Activated CD4-positive, CD25-positive, alpha-beta regulatory T cell (primary cell): Measurements from ENCODE around the gene TP53I11.

ENCODE experiments used
- DNase-seq, 4 experiments: peaks; one replicate each; lab custom pipeline; 2025; lab: John Stamatoyannopoulos, UW

Gene TP53I11

DNA sequence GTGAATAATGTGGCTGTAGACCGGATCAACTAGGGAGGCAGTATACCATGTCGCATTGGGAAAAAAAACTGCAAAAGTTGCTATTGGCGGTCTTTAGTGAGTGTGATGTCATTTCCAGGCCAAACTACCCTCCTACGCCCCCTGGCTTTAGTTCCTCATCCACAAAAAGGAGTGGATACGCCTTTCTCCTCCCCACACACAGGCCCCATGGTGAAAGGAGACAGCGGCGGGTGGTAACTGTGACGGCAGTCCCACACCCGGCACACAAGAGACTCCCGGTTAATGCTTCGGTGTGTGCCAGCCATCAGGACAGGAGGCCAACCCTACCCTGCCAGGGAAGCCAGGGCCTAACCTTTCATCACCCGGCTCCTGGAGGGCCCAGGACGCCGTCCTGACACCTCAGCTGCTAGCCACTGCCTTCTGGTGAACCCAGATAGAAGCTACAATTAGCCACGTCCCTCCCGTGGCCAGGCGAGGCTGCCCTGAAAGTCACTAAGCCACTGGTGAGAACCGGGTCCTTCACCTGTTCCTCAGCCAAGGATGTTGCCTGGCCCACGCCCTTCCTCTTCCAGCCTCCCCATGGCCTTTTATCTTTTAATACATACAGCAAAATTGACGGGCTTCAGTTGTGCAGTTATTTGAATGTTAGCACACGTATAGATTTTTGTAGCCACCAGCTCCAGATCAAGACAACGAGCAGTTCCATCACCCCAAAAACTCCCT is 10.8 kb downstream of the TP53I11 start:
- no peak for DNase-seq

DNA sequence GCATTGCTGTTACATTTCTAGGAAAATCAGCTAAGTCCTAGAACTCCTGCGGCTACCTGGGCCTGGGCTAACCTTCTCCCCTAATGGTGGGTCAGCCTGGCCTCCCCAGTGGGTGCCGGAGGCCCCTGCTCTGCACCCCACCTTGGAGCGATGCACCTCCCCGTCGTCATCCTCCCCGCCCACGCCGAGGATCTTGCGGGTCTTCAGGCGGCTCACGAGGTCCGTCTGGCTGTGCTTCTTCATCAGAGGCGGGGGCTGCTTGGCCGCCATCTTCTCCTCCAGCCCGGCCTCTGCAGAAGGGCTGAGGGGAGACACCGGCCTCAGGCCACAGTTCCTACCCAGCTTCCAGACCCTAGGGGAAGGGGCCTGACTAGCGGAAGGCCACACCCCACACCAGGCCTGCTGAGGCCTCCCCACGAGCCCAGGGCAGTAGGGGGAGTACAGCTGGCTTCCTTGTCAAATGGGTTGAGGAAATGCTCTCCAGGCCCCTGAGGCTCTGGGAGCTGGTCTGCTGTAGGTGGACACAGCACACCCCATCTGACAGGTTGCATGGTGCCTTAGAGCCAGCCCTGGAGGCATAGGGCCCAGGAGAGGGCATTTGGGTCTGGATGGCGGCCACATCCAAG is 12.5 kb downstream of the TP53I11 start:
- no peak for DNase-seq

DNA sequence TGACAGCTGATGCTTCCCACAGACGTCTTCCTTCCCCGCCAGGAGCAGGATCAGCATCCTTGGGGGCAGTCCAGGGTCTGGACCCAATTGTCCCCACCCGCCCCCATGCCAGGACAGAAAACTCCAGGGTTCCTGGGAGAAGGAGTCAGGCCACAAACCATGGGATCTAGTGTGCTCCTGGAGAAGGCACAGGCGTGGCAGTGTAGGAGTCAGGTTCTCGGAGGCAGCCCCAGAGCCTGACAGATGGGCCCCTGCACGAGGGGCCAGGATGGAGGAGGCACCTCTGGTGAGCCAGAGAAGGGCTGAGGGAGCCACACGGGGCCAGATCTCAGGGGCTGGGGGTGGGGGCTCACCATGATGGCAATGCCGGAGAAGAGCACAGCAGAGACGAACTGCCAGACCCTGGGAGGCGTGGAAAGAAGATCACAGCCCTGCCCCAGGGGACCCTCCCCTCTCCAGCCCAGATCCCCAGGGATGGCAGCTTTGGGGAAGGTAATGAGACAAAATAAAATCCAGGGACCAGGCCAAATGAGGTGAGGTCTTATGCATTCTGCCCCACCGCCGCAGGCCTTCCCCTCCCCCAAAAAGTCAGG is 13.6 kb downstream of the TP53I11 start:
- no peak for DNase-seq

DNA sequence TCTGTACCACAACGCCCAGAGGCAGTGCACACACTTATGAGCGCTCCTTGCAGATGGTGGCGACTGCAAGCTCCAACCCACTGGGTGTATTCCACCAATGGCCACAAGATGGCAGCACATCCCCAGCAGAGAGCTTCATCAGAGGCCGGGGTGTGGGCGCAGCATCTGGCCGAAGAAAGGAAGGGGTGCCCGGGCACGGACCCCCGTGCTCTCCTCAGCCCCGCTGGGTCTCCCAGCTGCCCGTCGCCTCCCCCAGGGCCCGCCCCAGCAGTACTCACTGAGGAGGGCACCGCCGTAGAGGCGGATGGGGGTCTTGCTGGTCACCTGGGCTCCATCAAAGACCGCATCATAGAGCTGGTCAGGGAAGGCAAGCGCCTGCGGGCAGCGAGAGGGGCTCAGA is 14.2 kb downstream of the TP53I11 start:
- DNase-seq: peak; percentile 55 to 79 (median 67)

DNA sequence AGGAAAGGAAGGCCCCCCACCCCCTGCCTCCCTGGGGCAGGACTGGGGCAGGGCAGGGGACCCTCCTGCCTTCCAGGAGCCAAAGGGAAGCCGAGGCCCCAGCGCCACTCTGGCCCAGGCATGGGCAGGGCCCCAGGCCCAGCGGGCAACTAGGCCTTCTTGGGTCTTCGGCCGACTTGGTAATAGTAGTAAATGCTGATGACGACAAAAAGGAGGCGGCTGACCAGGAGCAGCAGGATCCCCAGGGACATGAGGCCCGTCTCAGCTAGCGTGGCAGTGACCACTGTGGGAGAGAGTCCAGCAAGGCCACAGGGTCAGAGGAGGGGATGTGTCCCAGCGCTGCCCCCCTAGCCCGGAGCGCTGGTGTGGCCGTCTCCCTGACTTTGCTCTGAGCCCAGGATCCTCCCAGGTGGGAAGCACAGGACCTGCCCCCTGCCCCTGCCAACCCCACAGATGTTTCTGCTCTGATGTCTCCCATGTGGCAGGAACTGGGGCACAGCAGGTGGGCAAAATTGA is 15.9 kb downstream of the TP53I11 start:
- no peak for DNase-seq

DNA sequence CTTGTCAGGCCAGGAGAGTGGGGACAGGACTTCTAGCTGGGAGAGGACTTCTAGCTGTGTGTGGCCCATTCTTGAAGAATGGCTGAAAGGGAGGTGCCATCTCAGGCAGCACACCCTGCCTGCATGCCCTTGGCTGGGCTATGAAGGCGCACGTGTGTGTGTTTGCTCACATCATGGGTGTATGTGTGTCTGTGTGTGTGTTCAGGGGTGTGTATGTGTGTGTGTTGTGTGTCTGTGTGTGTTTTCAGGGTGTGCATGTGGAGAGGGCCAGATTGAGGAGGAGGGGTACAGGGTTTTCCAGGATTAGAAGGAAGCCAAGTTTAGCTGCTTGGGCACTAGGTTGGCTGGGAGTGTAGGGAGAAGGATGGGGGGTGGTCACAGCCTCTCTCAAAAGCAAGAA is 16.6 kb downstream of the TP53I11 start:
- DNase-seq: no peak

DNA sequence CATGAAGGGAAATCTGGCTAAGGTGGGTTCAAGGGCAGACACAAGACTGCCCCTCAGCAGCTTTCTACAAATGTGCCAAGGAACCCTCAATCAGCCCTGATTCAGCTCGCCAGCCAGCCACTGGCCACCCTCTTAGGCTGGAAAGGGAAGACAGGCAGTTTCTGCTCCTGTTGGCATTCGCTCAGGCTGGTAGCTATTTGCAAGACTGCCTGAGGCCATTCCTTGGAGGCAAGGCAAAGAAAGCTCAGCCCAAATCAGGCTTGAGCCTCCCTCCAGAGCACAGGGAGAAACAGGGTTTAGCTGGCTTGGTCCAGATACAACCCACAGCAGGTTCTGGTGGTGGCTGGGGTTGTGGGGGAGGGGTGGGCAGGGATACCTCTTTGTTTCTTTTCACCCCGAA is 19.2 kb downstream of the TP53I11 start:
- no peak for DNase-seq

DNA sequence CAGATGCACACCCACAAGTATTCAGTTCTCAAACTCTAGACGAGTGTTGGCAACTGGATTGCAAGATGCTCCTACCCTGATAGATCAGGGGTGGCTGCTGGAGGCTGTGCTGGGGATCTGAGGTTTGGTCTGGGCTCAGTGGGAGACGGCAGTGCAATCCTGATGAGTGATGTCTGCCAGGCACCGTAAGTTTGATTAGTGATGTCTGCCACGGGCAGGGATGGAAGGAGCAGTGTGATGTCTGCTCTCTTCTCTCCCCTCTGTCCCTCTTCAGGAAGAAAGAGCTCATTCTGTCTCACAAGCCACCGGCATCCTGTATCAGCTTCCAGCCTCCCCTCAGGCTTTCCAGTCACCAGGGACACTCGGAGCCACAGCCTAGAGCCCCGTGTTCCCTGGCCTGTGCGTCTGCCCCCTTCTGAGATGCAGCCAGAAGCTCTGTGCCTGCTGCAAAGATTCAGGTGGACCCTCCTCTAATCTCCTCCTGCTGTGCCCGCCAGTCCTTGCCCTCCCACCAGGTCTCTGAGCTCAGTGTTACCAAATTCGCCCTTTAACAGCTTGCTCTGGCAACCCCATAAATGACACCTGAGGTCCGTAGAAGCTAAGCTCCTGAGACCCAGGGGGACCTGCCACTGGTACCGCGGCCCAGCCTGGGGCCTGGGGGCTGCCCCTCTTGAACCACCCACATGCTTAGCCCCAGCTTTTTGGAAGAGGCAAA is 19.9 kb downstream of the TP53I11 start:
- DNase-seq: no peak

DNA sequence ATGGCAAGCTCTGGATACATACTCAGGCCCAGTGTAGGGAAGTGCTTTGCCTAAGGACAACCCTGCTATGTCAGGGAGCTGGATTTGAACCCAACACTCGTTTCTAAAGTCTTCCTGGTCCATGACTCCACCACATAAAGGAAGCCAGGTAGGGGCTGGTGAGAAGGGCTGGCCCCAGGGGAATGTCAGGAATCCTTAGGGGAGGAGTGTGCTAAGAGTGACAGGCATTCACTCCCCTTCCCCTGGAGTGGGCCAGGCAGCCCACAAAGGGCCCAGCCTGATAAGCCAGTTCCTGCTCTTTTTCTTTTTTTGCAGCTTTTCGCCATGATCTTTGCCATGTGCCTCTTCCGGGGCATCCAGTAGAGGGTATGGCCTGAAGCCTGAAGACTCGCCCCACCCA is 21.9 kb downstream of the TP53I11 start:
- DNase-seq: no peak

DNA sequence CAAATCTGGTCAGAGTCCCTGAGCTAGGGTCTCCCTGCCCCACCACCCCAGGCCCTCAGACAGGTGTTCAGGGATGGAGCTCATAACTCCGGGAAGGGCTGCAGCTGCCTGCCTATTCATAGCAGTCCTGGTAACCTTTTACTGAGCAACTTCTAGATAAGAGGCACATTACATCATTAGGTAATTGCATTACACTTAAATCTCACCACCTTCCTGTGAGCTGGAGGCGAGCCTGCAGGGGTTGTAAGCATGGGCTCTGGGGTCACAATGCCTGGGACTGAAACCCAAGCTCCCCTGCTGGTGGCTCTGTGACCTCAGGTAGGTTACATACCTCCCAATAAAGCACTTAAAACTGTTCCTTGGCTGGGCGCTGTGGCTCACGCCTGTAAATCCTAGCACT is 22.5 kb downstream of the TP53I11 start:
- DNase-seq: no peak

DNA sequence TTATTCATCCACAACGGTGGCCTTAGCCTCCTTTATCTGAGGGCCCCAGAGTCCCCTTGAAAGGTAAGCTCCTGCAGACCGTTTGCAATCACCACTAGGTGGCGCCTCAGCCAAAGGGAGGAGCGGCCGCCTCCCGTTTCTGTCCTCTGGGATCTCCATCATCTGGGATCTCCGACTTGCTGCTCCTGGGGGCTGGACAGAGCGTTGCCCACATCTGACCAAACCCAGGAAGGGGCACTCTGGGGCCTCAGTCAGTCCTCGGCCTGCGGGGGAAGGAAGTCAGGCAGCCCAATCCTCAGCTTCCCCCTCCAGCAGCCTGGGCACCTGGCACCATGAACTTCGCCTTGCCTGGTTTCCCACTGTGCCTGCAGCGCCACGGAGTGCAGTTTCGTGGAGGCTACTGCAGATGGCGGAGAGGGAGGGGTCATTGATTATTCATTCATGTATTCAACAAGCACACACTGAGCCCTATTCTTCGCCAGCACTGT is 23.5 kb downstream of the TP53I11 start:
- peak in 3 of 4 experiments; percentile 38 to 52 (median 51) for DNase-seq

DNA sequence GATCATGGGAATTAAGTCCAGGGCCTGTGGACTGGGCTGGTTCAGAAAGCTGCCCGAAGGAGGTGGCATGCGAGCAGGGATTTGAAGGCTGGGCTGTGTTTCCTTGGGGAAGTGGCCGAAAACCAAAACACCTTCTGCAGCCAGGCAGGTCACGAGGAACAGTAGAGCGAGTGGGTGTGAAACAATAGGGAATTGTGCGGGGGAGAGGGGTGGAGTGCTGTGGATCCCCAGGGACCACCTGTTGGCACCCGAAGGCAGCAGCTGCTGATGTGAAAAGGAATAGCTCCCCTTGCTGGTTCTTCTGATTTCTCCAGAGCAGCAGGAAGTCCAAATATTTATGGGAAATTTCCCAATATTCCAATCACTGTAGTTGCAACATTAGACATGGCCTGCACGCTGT is 24.6 kb downstream of the TP53I11 start:
- no peak for DNase-seq

DNA sequence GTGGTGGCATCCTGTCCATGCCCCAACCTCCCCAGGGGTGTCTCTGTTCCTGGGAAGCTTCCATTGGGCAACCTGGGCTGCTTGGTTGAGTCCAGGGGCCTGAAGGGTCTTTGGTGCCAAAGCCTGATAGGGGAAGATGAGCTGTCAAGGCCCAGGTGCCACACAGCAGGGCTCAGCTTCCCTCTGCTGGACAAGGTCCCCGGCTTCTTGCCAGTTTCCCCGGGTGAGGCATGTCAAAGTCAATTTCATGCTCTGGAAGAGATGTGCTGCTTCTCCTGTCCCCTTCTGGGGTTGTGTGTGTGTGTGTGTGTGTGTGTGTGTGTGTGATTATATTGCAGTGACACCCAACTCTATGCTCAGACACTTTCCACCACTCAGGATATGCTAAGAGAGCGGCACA is 26.9 kb downstream of the TP53I11 start:
- no peak for DNase-seq

DNA sequence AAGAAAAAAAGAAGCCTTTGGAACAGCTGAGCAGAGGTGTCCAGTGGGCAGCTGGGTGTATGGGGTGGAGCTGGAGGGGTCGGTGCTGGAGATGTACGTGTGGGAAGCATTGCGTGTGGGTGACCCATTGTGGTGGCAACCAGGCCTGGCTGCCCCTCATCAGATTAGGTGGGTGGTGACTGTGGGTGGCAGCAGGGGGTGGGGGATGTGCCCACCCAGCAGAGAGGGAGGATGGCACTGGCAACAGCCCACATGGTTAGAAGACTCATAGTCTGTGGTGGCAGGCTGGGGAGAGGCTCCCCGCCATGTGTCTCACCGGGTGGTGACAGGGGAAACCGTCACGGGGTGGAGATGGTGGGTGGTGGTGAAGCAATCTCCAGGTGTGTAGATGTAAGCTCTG is 27.6 kb downstream of the TP53I11 start:
- no peak for DNase-seq

DNA sequence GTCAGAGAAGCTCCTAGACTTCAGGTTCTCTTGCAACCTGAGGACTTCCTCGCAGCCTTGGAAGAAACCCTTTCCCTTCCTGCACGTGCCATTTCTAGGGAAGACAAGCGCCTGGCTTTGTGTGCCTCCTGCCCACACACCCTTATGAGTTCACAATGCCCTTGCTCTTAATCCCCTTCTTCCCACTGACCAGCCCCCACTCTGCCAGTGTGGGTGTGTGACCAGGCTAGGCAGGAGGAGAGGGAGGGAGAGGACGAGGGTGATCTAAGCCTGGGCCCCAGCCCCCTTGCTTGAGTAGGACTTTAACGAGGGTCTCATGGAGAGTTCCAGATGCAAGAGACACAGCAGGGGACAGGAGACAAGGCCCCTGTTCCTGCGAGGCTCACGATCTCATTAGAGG is 30.2 kb downstream of the TP53I11 start:
- DNase-seq: no peak

DNA sequence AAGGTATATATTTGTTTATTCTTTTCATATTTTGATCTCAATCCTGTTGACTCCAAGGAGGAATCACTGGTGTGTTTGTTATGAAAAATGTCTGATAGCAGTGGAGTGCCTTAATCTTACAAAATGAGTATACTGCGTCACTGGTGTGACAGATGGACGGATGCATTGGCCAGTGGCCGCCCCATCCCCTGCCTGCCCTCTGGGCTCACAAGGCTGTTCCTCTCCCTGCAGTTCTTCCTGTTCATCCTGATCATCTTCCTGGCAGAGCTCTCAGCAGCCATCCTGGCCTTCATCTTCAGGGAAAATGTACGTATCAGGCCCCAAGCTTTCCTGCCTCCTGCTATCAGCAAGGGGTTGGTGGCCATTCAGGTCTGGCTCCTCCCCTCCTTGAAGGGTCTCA is 32.9 kb downstream of the TP53I11 start:
- no peak for DNase-seq

DNA sequence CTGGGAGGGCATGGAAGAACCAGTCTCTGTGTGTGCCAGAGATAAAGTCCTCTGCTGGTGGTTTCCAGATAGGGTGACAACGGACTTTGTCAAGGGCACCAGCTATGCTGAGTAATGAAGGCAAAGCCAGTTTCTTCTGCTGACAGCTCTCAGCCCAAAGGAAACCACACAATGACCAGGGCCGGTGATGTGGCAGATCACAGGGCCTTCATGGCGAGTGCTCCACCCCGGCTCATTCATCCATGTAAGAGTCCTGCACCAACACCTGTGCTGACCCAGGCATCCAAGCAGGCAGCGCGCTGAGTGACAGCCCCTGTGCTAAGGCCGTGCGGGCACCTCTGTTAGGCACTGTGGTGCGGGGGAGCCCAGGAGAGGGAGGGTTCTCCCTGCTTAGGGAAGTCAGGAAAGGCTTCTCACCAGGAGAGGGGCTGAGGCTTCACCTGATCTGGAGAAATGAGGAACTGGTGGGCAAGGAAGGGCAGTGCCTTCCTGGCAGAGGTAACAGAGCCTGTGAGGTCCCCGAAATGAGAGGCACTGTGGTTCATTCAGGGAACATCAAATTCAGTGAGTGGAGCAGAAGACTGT is 33.8 kb downstream of the TP53I11 start:
- no peak for DNase-seq

DNA sequence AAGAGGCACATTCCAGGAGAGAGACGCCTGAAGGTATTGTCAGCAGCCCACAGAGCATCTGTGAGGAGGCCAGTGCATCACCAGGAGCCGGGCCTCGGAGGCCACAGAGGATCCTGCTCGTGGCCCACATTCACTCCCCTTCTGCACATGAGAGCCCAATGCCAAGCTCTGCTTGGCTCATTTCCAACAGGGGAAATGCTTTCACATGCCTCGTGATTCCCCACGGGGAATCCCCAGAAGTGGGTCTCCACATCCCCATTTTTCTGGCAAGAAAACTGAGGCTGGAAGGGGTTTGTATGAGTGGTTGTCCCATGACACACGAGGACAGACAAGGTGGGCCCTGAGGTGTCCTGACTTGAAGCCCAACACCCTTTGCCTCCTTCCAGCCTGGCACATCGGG is 34.4 kb downstream of the TP53I11 start:
- DNase-seq: no peak

DNA sequence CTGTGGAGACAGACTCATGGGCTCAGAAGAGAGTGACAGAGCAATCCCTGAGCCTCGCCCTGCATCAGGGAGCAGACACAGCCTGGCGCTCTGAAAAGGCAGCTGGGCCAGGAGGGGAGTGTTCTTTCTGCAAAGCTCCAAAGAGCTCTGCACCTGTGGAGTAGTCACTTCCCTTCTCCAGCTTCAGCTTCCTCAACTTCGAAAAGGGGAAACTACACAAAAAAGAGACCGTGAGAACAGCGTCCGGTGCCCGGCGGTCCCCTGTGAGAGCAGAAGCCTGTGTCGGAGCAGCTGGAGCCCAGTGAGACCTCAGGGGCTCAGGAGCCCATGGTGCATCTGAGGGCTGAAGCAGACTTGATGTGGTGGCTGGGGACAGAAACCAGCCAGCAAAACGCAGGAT is 35.1 kb downstream of the TP53I11 start:
- DNase-seq: no peak

DNA sequence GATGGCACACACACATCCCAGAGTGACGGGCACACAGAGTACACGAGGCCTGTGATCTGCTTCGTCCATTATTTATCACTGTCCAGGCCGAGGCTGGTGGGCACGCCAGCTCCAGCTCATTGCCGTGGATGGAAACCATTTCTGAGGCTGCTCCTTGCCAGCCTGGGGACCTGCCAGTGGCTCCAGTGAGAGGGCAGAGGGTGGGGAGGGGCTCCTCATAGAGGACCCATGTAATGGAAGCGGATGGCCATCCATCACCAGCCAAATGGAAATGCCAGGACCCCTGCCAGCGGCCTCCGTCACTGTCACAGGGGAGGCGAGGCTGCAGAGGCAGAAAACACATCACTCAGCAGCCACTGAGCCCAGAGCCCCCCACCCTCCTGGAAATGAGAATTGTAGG is 35.7 kb downstream of the TP53I11 start:
- DNase-seq: no peak

DNA sequence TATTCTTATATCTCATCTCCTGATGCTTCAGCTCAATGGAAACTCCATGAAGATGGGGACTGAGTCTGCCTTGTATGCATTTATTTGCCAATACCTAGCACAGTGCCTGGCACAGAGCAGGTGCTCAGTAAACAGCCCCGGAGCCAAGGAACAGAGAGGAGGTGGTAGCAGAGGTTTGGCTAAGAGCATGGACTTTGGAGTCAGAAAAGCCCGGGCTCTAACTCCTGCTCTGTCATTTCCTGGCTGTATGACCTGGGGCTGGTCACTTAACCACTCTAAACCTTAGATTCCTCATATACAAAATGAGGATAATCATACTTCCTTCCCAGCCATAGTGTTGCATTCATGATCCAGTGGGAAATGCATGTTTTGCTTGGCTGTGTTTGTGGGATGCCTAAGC is 36.6 kb downstream of the TP53I11 start:
- no peak for DNase-seq

DNA sequence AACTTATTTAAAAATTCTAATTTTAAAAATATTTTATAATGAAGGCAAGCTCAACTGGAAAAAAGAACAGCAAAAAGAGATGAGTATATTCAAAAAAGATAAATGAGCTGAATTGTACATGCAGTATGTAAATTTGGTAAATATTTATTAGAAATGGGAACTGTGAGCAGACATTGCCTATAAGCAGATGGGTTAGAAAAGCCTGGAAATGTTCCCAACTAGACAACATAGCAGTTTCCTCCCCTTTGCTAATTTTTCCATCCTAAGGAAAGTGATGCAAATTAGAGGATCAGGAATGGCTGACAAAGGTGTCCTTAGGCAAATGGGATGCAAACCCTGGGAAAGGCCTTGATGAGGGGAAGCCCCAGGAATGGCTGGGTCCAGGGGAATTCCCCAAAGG is 37.2 kb downstream of the TP53I11 start:
- DNase-seq: no peak
